GM18907 (cell line): ENCODE results near the gene VRK3.

Experiments used
- ATAC-seq: cut with Tn5 transposase; IDR thresholded peaks from one replicate; pipeline ENCODE4 v1.9.1; 2021; ENCODE audit warnings: mild to moderate bottlenecking, moderate library complexity; ENCODE audit not compliant: unreplicated experiment

The VRK3 gene

DNA sequence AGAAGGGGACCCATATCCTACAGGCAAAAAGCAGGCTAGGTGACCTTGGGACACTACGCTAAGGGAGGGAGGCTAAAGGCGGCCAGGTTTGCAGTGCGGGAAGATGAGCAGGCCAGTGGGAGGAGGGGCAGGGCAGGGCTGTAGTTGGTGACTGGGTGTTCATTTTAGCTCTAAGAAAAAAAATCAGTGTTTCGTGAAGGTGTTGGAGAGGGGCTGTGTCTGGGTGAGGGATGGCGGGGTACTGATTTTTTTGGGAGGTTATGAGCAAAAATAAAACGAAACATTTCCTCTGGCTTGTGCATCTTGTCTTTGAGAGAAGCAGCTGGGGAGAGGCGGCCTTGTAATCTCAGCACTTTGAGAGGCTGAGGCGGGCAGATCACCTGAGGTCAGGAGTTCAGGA is 91.5 kb downstream of the VRK3 start:
- no peak for ATAC-seq

DNA sequence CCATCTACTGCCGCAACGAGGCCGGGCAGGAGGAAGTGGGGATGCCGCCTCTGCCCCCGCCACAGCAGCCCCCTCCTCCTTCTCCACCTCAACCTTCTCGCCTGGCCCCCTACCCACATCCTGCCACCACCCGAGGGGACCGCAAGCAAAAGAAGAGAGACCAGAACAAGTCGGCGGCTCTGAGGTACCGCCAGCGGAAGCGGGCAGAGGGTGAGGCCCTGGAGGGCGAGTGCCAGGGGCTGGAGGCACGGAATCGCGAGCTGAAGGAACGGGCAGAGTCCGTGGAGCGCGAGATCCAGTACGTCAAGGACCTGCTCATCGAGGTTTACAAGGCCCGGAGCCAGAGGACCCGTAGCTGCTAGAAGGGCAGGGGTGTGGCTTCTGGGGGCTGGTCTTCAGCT is 92.4 kb downstream of the VRK3 start:
- no peak for ATAC-seq

DNA sequence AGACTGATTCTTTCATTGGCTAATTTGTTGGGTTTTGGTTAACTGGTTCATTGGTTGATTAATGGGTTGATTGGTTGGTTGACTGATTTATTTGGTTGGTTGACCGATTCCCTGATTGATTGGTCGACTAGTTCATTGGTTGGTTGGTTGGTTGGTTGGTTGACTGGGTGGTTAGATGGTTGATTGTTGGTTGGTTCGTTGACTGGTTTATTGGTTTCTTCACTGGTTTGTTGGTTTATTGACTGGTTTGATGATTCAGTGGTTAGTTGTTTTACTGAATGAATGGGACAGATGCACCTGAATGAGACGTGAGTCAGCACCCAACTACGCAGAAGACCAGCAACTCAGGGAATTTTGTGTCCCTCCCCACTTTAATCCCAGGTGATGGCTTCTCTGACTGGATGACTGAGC is 93.1 kb downstream of the VRK3 start:
- no peak for ATAC-seq

DNA sequence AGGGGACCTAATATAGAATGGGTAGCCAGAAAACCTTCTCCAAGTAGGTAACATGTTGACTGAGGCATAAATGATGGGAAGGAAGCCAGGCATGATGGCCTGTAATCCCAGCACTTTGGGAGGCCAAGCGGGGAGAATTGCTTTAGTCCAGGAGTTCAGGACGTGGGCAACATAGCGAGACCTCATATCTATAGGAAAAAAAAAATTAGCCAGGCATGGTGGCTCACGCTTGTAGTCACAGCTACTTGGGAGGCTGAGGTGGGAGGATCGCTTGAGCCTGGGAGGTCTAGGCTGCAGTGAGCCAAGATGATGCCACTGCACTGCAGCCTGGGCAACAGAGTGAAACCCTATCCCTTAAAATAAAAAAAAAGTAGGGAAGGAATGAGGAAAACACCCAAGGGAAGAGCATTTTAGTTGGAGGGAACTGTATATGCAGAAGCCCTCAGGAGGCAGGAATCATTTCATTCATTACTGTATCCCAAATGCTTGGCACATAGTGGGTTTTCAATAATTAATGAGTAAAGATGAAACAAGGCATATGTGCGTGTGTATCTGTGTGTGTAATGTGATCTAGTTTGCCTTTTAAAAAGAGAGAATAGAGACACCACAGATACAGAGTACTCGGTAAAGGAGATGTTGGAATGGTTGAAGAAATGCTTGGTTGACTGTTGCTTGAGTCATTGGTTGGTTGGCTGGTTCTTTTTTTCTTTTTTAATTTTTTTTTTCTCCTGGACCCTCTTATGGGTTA is 93.7 kb downstream of the VRK3 start:
- ATAC-seq = no peak

DNA sequence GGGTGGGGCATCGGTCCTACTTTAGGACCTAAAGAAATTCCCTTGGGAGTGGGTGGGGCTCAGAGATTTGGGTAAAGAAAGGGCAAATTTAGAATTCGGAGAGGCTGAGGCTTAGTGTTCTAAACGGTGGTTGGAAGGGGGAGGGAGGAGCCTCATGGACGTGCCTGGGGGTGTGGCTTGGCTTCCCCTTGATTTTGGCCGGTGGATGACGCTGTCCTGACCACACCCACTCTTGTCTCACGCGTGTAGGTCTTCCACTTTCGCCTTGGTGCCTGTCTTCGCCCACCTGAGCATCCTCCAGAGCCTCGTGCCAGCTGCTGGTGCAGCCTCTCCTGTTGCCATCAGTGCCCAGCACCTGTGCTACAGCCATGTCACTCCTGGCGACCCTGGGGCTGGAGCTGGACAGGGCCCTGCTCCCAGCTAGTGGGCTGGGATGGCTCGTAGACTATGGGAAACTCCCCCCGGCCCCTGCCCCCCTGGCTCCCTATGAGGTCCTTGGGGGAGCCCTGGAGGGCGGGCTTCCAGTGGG is 94.6 kb downstream of the VRK3 start:
- ATAC-seq = no peak

DNA sequence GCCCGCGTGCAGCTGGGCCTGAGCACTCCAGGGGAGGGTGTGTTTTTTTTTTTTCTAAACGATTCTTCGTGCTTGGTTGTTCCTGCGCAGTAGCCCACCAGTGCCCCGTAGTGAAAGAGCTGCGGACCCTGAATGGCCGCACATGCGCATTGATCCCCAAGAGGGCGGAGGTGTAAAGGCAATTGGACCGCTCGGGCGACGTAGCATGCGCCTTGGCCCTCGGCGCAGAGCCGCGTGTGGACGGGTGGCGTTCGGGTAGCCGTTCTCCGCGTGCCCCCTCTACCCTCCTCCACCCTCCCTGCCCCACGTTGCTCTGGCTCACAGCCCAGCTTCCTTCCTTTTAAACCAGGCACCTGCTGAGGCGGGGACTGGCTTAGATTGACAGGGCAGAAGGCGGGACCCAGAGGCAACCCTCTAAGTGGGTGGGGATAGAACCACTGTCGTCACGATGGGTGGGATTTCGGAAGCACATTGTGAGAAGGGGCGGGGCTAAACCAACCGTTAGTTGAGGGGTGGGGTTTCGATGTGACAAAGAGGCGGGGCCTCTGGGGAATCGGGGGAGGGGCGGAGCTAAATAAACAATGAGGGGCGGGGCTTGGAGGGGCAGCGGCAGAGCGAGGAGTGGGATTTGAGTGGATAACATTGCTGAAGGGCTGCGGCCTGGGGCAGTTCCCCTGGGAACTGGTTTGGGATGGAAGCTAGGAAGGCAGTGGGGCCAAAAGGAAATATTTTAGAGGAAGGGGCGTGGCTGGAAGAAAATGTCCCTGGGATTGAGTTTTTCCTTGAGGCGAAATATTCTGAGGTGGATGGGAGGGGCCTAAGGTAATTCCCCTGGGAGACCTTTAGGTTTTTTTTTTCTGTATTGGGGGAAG is 95.3 kb downstream of the VRK3 start:
- peak; percentile 72 for ATAC-seq

DNA sequence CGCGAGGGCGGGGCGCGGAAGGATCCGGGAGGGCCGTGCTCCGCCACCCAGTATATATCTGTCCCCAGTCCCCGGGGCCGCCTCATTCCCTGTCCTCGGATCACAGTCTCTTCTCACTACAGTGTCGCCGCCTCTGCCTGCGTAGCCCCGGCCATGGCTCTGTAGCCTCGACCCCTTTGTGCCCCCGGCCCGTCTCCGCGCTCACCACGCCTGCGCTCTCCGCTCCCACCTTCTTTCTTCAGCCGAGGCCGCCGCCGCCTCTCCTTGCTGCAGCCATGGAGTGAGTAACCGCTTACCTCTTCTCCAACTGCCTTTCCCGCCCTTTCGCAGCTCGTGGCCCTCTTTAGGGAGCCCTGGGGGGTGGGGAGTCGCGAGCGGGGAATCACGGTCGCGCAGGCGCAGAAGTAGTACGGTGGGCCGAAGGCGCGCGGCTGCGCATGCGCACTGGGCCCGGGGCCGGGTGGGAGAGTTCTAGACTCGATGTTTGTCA is 96.0 kb downstream of the VRK3 start, which contains the start of the genes ATF5 and NUP62:
TSS of gene ATF5 (plus strand) at position 85 of the 490 bp plus-strand sequence. CDS start 1,646 bp downstream, outside the sequence.
TSS of gene NUP62 (minus strand) at position 384 of the 490 bp plus-strand sequence. CDS start 19,697 bp downstream, outside the sequence.
- ATAC-seq = peak; percentile 50

DNA sequence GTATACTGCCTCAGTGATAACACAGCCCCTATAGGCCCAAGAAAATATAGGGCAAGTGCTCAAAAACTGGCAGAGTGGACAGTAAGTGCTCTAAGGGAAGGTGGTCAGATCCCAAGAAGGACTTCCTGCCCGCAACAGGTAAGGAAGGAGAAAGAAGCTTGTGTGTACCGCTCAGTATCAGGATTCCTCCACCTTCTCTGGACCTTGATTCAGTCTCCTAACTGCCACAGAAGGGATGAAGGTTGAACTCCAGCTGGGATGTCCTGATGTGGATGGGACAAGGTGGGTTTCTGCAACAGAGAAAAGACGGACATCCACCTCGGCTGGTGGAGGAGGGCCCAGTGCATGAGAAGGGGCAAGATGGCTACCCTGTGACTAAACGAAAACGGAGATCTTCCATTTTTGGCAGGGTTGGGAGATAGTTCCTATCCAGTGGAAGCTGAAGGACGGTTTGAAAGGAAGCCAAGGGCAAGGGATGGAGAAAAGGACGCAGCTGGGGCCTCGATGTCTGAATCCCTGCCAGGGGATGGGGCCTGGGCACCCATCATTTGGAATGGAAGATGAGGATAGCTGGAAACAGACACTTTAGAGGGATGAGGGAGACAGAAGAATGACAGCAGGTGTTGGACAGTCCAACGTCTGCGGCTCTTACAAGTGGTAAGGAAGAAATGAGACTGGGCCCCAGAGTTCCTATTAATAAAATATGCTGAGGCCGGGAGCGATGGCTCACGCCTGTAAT is 97.5 kb downstream of the VRK3 start:
- no peak for ATAC-seq

DNA sequence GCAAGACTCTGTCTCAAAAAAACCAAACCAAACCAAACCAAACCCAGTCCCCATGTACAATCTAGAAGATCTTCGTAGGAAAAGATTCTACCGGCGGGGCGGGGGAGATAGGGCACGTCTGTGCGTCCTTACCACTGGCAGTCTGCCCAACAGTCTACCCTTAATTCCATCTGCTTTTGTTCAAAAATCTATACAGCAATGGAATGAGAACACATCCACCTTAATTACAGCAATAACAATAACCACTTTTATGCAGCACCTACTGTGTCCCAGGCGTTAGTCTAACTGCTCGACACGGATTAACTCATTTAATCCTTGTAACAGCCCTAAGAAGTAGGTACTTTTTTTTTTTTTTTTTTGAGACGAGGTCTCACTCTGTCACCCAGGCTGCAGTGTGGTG is 98.7 kb downstream of the VRK3 start:
- ATAC-seq = no peak
